Measurements from ENCODE around the gene ZNF609.

DNA sequence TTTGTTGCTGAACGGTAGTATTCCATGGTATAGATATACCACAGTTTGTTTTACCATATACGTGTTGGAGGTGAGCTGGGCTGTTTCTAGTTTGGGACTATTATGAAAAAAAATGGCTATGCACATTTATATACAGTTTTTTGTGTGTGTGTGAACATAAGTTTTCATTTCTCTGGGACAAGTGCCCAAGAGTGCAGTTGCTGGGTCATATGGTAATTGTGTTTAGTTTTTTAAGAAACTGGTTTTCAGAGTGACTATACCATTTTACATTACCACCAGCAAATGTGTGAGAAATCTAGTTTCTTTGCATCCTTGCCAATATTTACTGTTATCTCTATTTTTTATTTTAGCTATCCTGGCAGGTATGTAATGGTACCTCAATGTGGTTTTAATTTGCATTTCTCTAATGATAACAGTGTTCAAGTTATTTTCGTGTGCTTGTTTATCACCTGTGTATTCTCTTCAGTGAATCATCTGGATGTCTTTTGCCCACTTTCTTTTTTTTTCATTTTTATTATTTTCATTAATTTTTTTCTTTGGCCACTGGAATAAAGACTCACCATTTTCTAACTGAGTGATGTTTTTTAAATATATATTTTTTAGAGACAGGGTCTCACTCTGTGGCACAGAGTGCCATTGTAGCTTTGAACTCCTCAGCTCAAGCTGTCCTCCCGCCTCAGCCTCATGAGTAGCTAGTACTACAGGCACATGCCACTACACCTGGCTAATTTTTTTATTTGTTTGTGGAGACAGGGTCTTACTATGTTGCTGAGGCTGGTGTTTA, 75.3 kb downstream of the ZNF609 start:
- no peak for TF ChIP-seq ZNF274 (IDR thresholded peaks at IDR 0.05; ENCODE audit: low read depth, low read length)
- TF ChIP-seq YY1 (IDR thresholded peaks at IDR 0.05; ENCODE audit: insufficient read depth, insufficient read length), result no peak
